Mammary epithelial cell (primary cell): Measurements from ENCODE around the gene TRMU.

Source experiments
- EZH2 ChIP-seq: IDR thresholded peaks from 2 replicates; pipeline ENCODE4 v1.6.1; 2012; ENCODE audit warnings: low read length, inconsistent platforms, borderline replicate concordance
- TF ChIP-seq, protein P1 (sequence below), 2 donors: IDR thresholded peaks in 1 of 2; conservative IDR thresholded peaks in 1 of 2; 2 replicates each; pipeline ENCODE4 v1.5.1; 2011 to 2012; ENCODE audit warnings: inconsistent platforms in 2 of 2, low read length in 2 of 2, mild to moderate bottlenecking in 2 of 2, control low read depth in 1 of 2, low read depth in 1 of 2; ENCODE audit not compliant: insufficient read depth in 1 of 2; ENCODE audit errors: extremely low read depth in 1 of 2

DNA sequence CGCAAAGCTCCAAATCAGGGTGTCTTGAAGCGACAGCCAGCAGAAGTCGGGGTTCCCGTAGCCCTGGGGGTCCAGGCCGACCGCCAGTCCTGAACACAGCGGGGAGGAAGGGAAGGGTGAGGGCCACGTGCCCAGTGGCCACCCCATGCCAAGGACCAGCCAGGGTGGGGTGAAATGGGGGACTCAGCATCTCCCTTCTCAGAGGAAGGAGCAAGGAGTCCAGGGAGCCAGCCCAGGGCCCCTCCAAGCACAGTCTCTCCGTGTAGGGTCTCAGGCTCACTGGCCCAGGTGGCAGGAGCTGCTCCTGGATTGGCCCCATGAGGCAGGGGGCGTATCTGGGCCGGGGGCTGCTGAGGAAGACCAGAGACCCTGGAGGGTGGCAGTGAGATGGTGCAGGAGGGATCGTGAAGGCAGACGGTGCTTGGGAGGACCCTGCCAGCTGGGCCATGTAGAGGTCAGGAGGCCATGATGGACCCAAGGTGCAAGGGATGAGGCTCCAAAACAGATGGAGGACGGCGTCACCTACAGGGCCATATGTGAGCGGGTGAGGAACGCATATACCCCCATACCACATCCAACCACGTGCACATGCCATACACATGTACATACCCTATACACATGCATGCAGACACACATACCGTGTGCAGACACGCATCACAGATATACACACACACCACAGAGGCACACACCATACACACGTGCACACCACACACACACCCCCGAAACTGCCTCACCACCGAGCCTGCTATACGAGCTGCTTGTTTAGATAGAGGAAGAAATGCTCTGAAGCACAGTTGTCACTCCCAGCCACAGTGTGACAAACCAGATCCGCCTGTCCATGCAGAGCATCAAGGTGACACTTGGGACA is 34.4 kb downstream of the TRMU start:
- TF ChIP-seq, protein P1, sequence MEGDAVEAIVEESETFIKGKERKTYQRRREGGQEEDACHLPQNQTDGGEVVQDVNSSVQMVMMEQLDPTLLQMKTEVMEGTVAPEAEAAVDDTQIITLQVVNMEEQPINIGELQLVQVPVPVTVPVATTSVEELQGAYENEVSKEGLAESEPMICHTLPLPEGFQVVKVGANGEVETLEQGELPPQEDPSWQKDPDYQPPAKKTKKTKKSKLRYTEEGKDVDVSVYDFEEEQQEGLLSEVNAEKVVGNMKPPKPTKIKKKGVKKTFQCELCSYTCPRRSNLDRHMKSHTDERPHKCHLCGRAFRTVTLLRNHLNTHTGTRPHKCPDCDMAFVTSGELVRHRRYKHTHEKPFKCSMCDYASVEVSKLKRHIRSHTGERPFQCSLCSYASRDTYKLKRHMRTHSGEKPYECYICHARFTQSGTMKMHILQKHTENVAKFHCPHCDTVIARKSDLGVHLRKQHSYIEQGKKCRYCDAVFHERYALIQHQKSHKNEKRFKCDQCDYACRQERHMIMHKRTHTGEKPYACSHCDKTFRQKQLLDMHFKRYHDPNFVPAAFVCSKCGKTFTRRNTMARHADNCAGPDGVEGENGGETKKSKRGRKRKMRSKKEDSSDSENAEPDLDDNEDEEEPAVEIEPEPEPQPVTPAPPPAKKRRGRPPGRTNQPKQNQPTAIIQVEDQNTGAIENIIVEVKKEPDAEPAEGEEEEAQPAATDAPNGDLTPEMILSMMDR (conservative IDR thresholded peaks at IDR 0.05 in 1 of 2, IDR thresholded peaks at IDR 0.05 in 1 of 2; ENCODE audit: extremely low read depth in 1 of 2, insufficient read depth in 1 of 2, low read depth in 1 of 2, low read length in 2 of 2): no peak
- TF ChIP-seq EZH2: no peak
